Measurements from ENCODE around the gene FAM3B.

Gene FAM3B

GRCh38 chr21:41399246-41399800, 82.7 kb downstream of the FAM3B start:
- DNase-seq, result no peak

GRCh38 chr21:41402231-41402630, 85.6 kb downstream of the FAM3B start:
- DNase-seq, result no peak

- DNase-seq, result no peak
Measured at GRCh38 chr21:41402796-41403195, 86.2 kb downstream of the FAM3B start.

GRCh38 chr21:41403331-41403730, 86.7 kb downstream of the FAM3B start:
- no peak for DNase-seq

- DNase-seq, result no peak
Measured at GRCh38 chr21:41403966-41404365, 87.4 kb downstream of the FAM3B start.

GRCh38 chr21:41405321-41405720, 88.7 kb downstream of the FAM3B start:
- DNase-seq, result no peak

GRCh38 chr21:41406340-41406739, 89.7 kb downstream of the FAM3B start:
- peak; percentile 13 for DNase-seq

Data from GF-D8 (cell line).